Activated CD4-positive, alpha-beta T cell treated with anti-CD3 and anti-CD28 coated beads, Interleukin-2, Interleukin-6, amounts not matched to agents 100 ng/mL and 50 ng/mL, durations not matched to agents 16 hours and 8 hours (primary cell): ENCODE measurements around the gene CACNA1S.

ENCODE experiments used
- DNase-seq: peaks from one replicate; pipeline ENCODE4 v3.0.0-alpha.2; 2020

Gene CACNA1S

DNA sequence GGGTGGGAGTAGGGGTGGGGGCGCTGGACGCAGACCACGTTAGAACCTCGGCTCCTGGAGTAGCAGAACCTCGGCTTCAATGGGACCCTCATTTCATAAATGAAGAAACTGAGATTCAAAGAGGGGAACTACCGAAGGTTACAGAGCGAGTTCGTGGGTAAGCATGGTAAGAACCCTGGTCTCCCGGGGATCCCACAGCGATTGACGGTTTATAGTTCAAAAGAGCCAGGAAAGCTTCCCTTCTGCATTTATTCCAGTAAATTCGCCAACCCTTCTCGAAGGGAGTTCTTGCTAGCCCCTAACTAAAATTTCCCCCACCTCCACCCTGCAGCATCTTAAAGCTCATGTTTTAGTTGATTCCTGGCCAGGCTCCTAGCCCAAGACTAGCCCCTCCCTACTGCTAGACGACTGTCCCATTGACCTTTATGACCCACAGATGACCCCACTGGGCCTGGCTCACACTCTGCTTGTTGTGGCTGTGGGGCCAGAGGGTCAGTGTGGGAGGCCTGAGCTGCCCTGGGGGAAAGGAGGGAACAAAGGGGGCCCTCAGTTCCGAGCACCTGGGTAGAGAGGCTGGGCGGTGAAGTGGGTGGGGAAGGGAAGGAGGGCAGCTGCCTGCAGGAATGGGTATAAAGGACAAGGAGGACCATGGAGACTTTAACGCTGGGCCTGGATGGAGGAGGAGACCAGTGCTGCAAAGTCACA, 88.2 kb downstream of the CACNA1S start:
- DNase-seq: no peak

DNA sequence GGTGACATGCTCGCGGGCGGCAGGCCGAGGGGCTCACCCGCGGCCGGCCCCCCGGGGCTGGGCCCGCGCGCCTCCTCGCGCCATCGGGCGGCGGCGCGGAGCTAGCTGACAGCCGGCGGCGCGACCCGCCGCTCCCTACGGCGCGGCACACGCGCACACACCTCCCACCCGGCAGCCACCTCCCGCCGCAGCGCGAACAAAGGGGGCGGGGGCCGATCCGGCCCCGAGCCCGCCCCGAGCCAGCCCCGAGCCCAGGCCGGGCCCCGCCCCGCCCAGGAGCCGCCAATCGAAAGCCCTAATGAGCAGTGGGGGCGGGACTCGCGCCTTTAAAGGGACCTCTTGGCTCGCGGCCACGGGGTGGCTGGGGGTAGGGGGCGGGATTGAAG, 88.7 kb downstream of the CACNA1S start, which contains the start of gene KIF21B:
Gene KIF21B, minus strand, starts transcription at position 198 of the 386 bp plus-strand sequence. CDS start 331 bp downstream, outside the sequence.
- peak; percentile 96 for DNase-seq

DNA sequence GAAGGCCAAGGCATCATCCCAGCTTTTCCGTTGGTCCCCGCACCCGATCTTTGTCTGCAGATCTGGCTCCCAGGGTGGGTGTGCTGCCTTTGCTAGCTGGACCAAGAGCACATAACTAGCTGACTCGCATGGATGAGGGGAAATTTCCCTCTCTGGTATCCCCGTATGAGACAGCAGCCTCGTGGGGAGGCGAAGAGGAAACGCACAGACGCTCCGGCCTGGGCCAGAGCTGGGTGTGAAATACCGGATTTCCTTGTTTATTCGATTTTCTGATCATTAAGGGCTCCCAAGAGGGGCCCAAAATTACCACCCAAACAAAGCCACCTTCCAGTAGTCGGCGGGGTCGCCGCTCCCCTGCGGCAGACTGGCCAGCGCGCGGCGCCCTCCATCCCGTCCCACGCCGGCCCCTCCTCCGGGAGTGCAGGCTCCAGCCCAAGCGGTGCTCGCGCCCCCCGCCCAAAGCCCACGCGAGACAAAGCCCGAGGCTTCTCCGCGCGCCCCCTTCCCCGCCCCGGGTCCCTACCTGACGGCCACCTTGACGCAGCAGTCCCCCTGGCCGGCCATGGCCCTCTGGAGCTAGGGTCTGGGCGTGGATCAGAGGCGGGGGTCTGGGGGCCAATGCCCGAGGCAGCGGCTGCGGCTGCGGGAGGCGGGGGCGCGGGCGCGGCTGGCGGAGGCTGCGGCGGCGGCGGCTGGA, 89.3 kb downstream of the CACNA1S start:
- DNase-seq: peak; percentile 65

DNA sequence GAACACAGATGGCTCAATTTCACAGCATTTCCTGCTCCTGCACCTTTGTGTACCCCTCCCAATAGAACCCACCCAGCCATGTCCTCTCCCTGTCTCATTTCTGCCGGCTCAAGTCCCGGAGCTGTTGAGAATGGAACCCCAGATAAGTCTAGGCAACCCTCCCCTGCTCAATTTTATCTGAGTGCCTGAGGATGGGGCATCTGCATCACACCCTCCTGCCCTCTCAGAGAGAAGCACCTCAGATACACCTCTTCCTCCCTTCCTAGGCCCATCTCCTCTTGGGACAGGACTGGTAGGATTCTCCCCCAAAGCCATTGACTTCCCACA, 89.8 kb downstream of the CACNA1S start:
- DNase-seq: no peak

GRCh38 chr1:201021630-201022492, 90.4 kb downstream of the CACNA1S start:
- no peak for DNase-seq

DNA sequence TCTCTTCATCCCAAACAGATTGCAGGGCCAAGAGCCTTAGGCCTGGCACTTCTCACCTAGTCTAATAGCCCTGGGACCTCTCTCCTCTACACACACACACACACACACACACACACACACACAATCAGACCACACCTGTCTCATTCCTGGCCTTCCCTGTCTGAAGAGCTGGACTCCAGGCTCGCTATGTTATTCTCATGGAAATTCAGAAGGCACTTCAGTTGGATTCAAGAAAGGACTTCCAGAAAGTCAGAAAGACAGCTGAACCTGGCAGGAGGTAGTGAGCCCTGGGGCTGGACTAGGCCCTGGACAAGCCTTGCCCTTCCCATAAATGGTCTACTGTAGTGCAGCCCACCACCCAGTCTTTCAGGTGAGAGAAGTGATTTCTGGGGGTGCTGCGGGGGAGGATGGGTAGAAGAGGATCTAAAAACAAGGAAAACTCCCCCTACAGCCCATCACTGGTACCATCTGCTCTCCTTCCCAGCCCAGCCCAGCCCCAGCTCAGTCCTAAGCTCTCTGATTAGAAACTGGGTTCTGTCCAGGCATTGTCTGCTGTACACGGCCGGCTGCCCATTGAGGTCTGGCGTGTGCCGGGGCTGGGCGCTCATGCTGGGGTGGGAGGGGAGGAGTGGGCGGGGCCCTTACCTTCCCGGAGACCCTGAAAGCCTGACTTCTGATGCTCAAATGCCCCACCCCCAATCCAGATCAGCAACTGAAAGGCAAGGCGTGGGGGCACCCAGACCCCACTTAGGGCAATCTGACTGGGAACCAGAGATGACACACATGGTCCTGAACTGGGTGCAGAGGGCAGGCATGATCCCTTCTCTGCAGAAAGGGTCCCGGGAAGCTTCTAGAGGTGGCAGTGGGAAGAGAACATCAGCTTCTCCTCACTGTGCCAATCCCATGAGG, 91.3 kb downstream of the CACNA1S start:
- DNase-seq: peak; percentile 63

DNA sequence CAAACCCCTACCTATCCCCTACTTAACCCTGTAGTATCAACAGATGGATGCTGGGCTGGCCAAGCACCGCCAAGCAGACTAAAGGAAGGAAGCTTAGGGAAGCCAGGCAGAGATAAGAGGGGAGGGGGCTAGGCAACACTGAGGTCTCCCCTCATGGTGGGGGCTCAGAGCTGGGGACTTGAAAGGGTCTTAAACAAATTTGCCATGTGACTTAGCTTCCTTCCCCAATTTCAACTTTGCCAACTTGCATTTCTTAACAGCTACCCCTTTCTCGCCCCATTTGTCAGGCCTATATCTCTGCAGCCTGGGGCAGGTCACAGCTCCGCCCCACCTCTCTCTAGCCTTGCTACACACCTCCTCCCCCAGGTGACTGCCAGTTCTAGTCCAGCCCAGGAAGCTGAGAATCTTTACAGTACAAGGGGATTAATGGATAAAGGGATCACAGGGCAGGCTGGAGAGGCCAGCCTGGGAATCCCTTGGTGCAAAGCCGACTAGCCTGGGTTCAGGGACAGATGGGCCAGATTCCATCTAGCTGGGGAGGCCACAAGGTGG, 92.1 kb downstream of the CACNA1S start:
- DNase-seq: peak; percentile 74

- peak; percentile 98 for DNase-seq
Observed at GRCh38 chr1:201019321-201019977, 92.8 kb downstream of the CACNA1S start.

DNA sequence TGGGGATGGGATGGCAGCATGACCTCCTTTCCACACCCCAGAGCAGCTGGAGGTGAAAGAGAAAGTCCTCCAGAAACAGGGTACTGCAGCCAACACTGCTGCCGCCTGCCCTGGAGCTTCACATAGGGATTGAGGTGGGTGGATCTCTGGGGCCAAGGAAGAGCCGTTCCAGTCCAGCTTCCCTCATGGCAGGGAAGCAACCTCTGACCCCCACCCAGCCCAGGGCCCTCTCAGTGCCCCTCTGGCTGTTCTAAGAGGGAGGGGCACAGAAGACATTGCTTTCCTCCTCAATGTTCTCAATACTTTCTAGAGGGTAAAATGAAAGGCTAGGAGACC, 94.4 kb downstream of the CACNA1S start:
- no peak for DNase-seq

GRCh38 chr1:201016943-201017827, 95.0 kb downstream of the CACNA1S start:
- no peak for DNase-seq

GRCh38 chr1:201016211-201016651, 96.0 kb downstream of the CACNA1S start:
- no peak for DNase-seq

DNA sequence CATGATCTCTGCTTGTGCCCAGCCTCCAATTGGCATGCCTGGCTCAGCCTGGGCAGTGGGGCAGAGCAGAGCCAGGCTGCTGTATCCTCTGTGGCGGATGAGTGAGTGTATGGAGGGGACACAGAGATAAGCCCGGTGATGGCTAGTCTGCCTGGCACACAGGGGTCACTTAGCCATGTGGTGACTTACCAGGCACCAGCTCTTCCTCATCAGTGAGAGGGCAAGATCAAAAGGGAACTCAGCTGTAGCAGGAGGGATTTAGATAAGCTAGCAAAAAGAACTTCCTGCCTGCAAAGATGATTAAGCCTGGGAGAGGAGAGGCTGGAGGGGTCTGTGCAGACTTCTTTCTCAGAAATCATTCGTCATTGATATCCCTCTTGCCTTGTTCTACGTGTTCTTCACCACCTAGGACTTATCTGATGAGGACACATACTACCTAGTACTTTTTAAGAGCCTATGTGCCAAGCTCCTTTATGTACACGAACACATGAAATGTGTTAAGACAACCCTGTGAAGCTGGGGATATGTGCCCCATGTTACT, 96.6 kb downstream of the CACNA1S start:
- DNase-seq: peak; percentile 72

DNA sequence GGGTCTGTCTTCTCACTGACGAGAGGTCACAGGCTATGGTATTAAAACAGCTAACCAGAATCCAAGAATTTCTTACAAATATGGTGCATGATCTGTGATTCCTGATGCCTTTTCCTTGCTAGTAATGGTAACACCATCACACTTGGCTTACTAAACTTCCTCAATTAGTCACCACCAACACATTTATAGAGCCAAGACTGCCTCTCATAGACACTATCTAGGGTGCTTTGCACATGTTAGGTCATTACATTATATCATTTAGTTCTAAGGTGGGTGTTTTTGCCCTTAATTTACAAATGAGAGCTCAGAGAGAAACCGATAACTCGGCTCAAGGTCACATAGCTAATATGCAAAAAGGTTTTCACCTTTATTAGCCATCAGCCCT, 97.4 kb downstream of the CACNA1S start:
- DNase-seq: no peak

GRCh38 chr1:201013991-201014815, 98.0 kb downstream of the CACNA1S start:
- no peak for DNase-seq

DNA sequence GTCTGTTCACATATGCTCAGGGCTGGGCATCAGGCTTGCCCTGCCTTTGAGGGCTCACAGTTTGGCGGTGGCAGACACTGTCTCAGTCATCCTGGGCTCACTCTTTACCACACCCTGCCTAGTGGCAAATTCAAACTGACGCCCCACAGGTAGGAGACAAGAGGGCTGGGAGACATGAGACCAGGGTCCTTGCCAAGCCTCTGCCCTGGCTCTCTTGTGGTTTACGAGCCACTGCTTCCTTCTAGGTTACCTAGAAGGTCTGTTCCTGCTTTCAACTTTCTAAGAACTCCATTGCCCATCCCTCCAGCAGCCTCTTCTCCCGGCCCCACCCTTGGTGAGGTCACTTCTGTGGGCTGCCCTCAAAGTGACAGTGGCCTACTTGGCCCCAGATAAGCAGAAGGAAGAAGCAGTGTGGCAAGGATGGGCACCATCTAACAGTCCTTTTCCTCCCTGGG, 99.2 kb downstream of the CACNA1S start:
- peak; percentile 52 for DNase-seq

GRCh38 chr1:201011616-201012015, 100.6 kb downstream of the CACNA1S start:
- no peak for DNase-seq

DNA sequence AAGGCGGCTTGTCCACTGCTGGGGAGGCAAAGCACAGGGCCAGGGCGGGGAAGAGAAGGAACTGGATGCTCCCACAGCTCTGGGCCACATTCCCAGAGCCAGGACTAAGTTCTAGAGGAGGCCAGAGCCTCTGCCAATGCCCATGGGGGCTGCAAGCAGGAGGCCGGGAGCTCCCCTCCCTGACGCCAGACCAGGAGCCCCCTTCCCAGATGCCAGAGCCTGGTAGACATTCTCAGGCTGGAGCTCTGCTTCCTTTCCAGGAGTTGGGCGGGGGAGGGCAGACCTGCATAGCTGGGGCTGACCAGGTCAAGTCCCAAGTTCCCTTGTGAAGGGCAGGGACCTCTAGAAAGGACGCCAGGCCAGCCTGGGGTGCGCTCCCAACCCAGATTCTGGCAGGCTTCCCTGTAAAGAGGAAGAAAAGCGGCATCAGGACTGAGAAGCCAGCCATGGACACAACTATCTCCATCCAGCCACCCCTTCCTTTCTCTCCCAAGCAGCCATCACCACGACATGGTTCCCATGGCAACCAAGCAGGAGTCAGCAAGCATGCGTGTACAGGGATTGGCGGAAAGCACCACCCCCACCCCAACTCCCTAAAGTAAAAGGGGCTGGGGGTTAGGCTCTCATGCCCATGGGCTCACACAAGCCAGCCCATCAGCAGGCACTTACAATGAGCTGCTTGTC, 102.1 kb downstream of the CACNA1S start:
- no peak for DNase-seq

- no peak for DNase-seq
Observed at GRCh38 chr1:201008666-201009360, 103.4 kb downstream of the CACNA1S start.
